Islet of Langerhans (tissue), 1 donor: ENCODE results near the gene ORC5.

ENCODE experiments used
- FAIRE-seq: peaks from one replicate; lab custom pipeline; 2011; peaks lifted over from hg19 to GRCh38; lab: Jason Lieb, UNC

Gene ORC5

DNA sequence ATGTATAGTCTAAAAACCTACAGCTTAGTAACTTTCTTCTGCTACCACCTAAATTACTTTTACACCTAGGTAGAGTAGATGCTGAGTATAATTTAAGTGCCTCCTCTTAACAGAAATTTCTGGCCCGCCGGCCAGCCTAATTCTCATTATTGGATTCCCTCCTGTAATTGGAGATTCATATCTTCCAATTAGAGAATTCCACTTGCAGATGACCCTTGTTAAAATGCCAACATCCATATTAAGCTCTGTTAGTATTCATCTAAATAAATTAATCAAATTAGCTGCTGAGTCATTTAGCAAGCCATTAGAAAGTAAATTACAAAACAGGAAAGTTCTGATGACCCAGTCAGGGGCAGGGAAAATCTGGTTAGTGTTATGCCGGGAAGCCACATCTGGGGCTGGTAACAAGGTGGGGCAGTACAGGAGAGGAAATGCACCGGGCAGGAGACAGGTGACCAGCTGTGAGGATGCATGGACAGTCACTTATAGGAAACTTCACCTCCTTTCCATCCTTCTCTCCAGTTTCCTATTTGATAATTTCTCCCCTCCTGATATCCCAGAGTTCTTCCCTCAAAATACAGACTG is 82.8 kb downstream of the ORC5 start:
- FAIRE-seq, result no peak

DNA sequence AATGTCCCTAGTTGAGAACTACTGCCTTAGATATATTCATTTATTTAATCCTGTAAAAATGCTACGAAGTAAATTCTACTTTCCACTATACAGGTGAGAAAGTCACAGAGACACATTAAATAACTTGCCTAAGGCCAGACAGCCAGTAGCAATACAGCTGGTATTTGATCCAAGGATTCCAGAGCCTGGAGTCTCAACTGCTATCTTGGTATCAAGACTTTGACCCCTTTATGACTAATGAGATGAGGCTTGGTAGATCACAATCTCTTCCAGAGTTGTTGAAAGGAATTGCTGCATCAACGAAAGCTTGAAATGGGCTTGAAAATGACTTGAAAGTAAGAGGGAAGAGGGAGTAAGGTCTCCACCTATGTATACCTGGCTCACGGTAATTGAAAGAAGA is 83.3 kb downstream of the ORC5 start:
- no peak for FAIRE-seq

DNA sequence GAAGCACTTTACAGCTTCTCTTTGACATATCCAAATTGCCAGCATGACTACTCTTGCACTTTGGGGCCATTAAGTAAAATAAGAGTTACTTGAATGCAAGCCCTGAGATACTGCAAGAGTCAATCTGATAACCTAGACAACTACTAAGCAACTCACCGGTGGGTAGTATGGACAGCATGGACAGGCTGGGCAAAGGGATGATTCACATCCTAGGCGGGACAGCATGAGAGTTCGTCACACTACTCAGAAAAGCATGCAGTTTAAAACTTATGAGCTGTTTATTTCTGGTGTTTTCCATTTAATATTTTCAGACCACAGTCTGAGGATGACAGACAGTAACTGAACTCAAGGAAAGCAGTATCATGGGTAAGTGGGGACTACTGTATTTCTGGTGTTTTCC is 84.0 kb downstream of the ORC5 start:
- no peak for FAIRE-seq

DNA sequence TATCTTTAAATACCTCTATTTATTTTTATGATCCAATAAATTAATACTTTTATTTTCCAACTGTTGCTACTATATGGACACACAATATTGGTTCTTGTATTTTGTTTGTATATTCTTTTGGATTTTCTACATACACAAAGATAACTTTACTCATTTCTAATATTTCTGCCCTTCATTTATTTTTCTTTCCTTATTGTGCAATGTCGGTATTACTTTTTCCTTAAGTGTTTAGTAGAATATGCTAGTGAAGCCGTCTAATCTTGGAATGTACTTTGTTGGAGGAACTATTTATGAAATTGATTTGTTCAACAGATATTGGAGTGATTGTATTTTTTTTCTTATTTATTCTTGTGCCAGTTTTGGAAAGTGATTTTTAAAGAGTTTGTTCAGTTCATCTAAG is 94.0 kb downstream of the ORC5 start:
- no peak for FAIRE-seq

DNA sequence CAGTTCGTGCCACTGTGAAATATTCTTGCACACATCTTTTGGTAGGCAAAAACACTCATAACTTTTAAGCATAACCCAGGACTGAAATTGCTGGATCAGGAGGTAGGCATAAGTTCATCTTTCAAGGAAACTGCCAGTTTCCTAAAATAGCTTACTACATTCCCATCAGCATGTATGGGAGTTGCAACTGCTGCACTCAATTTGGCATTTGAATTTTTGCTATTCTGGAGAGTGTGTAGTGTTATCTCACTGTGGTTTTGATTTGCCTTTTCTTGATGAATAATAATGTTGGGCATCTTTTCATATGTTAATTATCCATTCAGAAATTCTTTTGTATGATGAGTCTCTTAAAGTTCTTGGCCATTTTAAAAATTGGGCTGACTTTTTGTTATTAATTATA is 95.2 kb downstream of the ORC5 start:
- FAIRE-seq, result no peak

DNA sequence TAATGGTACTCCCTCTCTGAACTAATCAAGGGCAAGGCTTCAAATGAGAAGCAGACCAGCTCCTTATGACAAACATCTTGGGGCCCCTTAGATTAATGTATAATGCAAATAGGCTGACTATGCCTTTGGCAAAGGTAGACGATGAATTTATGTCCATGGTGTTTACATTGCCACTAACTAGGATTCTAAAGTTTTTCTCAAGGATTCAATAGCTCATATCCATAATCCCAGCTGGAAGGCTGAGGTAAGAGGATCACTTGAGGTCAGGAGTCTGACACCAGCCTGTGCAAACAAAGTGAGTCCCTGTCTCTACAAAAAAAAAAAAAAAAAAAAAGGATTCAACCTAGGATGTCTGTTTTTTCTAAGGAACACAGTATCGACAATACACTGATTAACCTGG is 96.5 kb downstream of the ORC5 start:
- FAIRE-seq, result no peak

DNA sequence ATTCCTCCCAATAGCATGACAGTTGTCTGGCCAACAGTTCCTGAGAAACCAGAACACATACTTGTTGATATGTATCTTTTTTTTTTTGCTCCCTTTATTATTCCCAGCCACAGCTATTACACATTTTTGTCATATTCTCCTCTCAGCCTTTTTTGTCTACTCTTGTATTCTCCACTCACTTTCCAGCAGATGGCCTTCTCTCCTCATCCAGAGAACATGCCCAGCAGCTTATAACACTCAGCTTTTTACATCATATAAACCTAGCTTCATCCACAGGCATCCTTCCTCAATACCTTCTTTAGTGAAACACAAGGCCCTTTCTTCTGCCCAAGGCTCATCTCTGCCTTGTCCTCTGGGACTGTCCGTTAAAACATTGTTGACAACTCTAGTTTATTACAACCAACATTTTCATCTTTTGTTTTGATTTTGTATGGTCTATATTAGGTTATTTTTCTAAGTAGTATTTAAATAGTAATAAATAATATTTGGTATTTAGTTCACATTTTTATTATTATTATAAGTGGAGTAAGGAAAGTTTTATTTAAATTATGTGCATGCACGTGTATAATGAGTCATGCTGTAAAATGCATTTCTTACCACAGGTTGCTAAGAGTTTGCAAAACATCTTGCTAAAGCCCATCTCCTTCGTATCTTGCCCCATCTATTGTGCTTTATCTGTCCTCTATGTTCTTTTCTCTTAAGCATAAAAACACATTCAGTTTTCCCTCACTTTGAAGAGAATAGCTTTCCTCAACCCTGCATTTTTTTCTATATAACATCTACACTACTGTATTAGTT is 101.5 kb downstream of the ORC5 start:
- FAIRE-seq, result no peak

DNA sequence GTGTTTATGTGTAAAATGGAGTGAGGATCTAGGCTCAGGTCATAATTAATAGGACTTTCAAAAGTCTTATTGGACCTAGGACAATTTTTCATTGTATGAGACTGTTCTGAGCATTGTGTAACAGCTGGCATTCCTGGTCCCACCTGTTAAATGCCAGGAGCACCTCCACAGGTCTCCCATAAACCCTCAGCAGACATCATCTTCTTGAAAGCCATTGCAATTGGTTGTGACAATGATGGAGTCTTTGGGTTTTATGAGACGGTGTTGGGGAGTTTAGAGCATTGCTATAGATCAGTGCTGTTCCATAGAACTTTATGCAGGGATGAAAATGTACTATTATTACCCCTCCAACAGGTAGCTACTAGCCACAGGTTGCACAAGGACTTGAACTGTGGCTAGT is 108.9 kb downstream of the ORC5 start:
- FAIRE-seq, result no peak

DNA sequence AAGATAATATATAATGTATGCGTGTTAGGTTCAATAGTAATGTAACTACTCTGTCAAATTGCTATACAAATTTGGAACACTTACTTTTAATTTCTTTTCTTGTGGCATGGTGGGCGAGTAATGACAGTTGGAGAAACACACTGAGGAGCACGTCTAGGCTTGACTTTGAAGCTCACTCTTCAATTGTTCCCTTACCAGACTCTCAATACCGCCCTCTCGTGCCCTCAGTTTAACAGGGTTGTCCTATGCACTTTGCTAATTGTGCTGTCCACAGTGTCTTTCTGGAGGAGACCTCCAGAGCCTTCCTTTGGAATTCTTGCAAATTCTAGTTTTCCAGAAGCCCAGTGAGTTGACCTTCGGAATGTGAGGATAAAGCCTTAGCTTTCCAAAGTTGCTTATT is 111.1 kb downstream of the ORC5 start:
- FAIRE-seq, result no peak

DNA sequence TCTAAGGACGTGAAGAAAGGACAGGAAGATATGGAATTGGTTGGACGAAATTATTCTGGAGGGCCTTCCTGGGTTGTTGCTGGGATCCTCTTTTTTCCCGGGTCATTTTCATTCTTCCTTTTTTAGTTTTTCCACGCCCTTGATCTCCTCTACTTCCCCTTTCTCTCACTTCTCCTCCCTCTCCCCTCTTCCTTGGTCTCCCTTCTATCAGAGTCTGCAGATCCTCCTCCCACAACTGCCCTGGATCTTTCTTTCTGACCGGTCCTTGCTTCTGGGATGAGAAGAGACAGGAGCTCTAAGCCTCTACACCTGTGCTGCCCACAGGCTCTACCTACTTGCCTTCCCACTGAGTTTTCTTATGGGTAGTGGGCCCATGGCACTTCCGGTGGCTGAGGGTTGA is 114.7 kb downstream of the ORC5 start:
- FAIRE-seq, result no peak

DNA sequence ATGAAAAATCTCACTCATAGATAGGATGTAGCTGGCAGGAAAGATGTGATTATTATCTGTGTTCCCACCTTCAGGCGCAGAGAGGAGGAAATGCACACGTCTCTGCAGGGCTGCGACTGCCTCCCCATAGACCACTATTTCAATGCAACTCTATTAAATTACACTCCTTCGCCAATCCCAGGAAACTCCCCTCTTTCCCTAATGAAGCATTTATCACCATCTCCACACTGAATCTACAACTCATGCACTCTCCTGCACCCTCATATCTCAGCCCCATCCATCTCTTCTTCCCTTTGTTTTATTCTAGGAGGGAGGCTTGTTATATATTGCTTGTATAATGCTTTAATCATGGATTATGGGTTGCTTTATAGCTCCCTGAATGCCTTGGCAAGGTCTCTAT is 116.6 kb downstream of the ORC5 start:
- FAIRE-seq, result no peak

DNA sequence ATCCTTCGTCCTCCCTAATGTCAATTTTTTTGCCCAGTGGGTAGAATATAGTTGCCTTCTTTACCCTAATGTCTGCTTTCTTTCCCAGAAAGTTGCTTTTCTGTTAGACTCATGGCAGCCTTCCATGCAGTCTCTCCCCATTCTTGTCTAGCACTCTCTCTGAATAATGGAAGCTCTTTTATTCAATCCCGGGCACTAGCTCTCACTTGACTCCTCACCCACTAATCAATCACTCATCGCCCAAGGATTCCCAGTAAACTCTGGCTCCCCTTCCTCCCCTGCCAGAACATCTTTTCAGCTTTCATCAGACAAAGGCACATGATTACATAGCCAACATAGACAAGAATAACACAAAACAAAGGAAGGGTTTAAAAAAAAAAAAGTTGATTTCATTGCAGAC is 118.2 kb downstream of the ORC5 start:
- FAIRE-seq, result no peak

DNA sequence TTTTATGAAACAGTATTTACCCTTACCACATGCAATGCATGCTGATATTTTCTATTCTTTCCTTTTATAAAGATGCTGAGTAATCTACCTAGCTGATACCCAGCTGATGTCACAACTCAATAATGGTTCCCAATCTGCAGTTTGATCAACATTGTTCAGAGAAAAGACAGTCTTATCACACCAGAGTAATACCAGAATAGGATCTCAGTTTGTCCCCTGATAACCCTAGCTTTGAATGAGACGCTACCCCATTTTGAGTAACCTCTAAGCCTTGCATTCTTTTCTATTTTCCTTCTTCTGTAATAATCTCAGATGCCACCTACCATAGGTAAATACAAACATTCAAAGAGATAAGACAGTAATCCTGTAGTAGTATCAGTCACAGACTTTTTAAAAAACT is 118.8 kb downstream of the ORC5 start:
- FAIRE-seq, result no peak
